ENCODE data around the gene PLEKHF1. TPM values are rescaled to one million over a fixed set of nuclear protein-coding genes. Genes with fewer than 3 reads are reported as not detected.

The PLEKHF1 gene
- total RNA-seq, 4 donors from 2014 or later: 28.6 to 49.1 (median 38.8) TPM

DNA sequence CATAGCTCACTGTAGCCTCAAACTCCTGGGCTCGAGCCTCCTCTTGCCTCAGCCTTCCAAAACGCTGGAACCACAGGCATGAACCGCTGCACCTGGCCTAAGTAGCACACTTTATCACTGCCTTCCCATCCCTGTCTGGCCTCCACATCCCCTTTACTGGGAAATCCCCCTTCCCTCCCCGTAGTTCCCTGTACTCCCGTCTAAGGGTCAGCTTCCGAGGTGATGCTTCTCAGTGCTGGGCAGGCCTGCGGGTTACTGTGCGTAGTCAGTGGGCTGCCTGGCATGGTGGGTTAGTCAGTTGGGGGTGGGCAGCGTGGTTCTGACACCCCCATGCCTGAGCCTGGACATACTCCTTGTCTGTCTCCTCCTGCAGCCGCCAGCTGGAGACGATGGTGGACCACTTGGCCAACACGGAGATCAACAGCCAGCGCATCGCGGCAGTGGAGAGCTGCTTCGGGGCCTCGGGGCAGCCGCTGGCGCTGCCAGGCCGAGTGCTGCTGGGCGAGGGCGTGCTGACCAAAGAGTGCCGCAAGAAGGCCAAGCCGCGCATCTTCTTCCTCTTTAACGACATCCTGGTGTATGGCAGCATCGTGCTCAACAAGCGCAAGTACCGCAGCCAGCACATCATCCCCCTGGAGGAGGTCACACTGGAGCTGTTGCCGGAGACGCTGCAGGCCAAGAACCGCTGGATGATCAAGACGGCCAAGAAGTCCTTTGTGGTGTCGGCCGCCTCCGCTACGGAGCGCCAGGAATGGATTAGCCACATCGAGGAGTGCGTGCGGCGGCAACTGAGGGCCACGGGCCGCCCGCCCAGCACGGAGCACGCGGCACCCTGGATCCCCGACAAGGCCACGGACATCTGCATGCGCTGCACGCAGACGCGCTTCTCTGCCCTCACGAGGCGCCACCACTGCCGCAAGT, 8.4 kb downstream of the PLEKHF1 start:
- TF ChIP-seq EP300 (IDR thresholded peaks at IDR 0.05): no peak
- TF ChIP-seq POLR2A (IDR thresholded peaks at IDR 0.05): no peak
- no peak for TF ChIP-seq POLR2AphosphoS5 (IDR thresholded peaks at IDR 0.05)
- TF ChIP-seq, protein P1, sequence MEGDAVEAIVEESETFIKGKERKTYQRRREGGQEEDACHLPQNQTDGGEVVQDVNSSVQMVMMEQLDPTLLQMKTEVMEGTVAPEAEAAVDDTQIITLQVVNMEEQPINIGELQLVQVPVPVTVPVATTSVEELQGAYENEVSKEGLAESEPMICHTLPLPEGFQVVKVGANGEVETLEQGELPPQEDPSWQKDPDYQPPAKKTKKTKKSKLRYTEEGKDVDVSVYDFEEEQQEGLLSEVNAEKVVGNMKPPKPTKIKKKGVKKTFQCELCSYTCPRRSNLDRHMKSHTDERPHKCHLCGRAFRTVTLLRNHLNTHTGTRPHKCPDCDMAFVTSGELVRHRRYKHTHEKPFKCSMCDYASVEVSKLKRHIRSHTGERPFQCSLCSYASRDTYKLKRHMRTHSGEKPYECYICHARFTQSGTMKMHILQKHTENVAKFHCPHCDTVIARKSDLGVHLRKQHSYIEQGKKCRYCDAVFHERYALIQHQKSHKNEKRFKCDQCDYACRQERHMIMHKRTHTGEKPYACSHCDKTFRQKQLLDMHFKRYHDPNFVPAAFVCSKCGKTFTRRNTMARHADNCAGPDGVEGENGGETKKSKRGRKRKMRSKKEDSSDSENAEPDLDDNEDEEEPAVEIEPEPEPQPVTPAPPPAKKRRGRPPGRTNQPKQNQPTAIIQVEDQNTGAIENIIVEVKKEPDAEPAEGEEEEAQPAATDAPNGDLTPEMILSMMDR (IDR thresholded peaks at IDR 0.05): no peak
- 86 to 89% methylated on average over 8 to 22 of the region's 57 CpGs for WGBS, 2 donors (ENCODE audit: low coverage in 1 of 2)
- no peak overlapping the region for H3K4me3 ChIP-seq
- no peaks in the 10 kb centered on the region for H3K9me3 ChIP-seq
- H3K27me3 ChIP-seq: no peaks in the 10 kb centered on the region
- peaks cover 0 to 97% (median 47%) of the 10 kb centered on the region in 3 donors for H3K4me1 ChIP-seq
- H3K27ac ChIP-seq: peak overlapping the region in 1 of 4 donors; percentile 94
- ATAC-seq: no peak
- H3K36me3 ChIP-seq: peaks cover 0 to 53% of the 10 kb centered on the region in 2 donors

DNA sequence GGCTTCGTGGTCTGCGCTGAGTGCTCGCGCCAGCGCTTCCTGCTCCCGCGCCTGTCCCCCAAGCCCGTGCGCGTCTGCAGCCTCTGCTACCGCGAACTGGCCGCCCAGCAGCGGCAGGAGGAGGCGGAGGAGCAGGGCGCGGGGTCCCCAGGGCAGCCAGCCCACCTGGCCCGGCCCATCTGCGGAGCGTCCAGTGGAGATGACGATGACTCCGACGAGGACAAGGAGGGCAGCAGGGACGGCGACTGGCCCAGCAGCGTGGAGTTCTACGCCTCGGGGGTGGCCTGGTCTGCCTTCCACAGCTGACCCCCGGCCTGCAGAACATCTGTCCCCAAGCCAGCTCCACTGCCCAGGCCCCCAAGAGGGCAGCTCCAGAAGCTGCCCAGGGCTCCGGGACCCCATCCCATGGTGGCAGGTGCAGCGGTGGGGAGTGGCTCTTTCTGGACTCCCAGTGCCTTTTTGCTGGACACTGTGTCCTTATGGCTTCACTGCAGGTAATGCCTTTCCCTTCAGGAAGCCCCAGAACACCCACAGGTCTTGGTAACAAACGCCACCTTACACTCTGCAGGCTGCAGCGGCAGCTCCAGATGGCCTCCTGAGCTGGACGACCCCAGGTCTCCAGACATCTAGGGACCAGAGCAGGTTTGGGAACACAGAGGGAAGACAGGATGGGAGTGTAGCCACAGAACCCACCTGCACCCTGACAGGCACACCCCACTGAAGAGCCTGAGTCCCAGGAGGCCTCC, 9.3 kb downstream of the PLEKHF1 start:
- peaks cover 0 to 97% (median 47%) of the 10 kb centered on the region in 3 donors for H3K4me1 ChIP-seq
- H3K9me3 ChIP-seq: no peaks in the 10 kb centered on the region
- no peak overlapping the region for H3K4me3 ChIP-seq
- no peaks in the 10 kb centered on the region for H3K27me3 ChIP-seq
- WGBS, 2 donors (ENCODE audit: low coverage in 1 of 2): no CpG with 5 or more reads among the region's 34 CpGs
- H3K27ac ChIP-seq: peak overlapping the region in 1 of 4 donors; percentile 82
- peaks cover 0 to 53% of the 10 kb centered on the region in 2 donors for H3K36me3 ChIP-seq
- ATAC-seq: no peak
- TF ChIP-seq POLR2AphosphoS5 (IDR thresholded peaks at IDR 0.05) (no peak), POLR2A (IDR thresholded peaks at IDR 0.05) (no peak), EP300 (IDR thresholded peaks at IDR 0.05) (no peak)
- TF ChIP-seq, protein P1 (IDR thresholded peaks at IDR 0.05): no peak

DNA sequence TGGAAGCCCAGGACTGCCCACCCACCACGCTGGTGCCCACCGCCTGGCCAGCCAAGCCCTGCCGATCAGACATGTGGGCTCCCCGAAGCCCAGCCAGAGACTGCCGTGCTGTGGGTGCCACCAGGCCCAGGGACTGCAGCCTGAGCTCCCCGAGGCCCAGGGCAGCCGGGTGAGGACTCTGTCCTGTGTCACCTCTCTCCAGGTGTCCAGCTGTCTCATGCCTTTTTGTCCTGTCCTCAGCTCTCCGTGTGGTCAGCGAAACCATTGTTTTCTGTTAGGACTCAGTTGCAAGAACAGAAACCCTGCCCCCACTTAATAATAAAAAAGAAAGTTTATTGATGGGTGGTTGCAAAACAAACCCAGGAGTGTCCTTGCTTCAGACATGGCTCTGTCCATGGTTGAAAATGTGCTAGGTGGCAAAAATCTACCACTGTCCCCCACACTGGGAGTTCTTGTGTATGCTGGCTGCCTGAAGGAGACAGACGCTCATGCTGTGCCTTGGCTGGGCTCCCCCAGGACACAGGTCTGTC, 9.9 kb downstream of the PLEKHF1 start:
- H3K4me3 ChIP-seq: no peak overlapping the region
- H3K36me3 ChIP-seq: peaks cover 0 to 53% of the 10 kb centered on the region in 2 donors
- no peak for ATAC-seq
- H3K9me3 ChIP-seq: no peaks in the 10 kb centered on the region
- no peak for TF ChIP-seq POLR2A (IDR thresholded peaks at IDR 0.05)
- no peak for TF ChIP-seq EP300 (IDR thresholded peaks at IDR 0.05)
- TF ChIP-seq, protein P1 (IDR thresholded peaks at IDR 0.05): no peak
- no peak for TF ChIP-seq POLR2AphosphoS5 (IDR thresholded peaks at IDR 0.05)
- 100% methylated on average over 2 of the region's 10 CpGs; no CpG with 5 or more reads in 1 of the 2 donors for WGBS, 2 donors (ENCODE audit: low coverage in 1 of 2)
- peak overlapping the region in 1 of 4 donors; percentile 82 for H3K27ac ChIP-seq
- peaks cover 0 to 97% (median 54%) of the 10 kb centered on the region in 3 donors for H3K4me1 ChIP-seq
- H3K27me3 ChIP-seq: no peaks in the 10 kb centered on the region

DNA sequence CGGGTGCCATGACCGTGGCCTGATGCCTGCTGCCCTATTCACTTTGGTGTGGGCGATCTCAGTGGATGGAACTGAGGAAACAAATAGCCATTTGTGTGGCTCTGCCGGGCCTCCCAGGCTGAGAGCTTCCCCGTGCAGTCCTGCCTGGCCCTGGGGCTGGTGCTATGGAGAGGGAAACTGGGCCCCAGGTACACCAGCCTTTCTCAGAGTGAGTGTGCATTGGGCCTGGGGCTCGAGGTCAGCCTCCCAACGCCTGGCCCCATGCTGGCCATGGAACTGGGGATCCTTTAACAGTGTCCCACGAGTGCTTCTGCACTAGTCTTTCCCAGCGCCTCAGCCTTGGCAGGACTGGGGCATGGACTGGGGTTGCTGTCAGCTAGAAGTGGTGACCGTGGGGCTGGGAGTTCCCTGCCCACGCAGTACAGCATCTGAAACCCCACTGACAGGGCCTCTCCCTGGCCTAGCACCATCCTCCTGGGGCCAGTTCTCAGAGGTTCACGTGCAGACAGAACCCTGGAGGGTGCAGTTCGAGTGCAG, 10.5 kb downstream of the PLEKHF1 start:
- ATAC-seq: no peak
- WGBS, 2 donors (ENCODE audit: low coverage in 1 of 2): 83% methylated on average over 1 of the region's 13 CpGs; no CpG with 5 or more reads in 1 of the 2 donors
- H3K36me3 ChIP-seq: peaks cover 0 to 53% of the 10 kb centered on the region in 2 donors
- TF ChIP-seq EP300 (IDR thresholded peaks at IDR 0.05) (no peak), POLR2AphosphoS5 (IDR thresholded peaks at IDR 0.05) (no peak), POLR2A (IDR thresholded peaks at IDR 0.05) (no peak)
- TF ChIP-seq, protein P1 (IDR thresholded peaks at IDR 0.05): no peak
- H3K9me3 ChIP-seq: no peaks in the 10 kb centered on the region
- no peaks in the 10 kb centered on the region for H3K27me3 ChIP-seq
- peak overlapping the region in 2 of 4 donors; percentile 75 to 82 for H3K27ac ChIP-seq
- H3K4me1 ChIP-seq: peaks cover 0 to 97% (median 54%) of the 10 kb centered on the region in 3 donors
- H3K4me3 ChIP-seq: no peak overlapping the region

Data from gastroesophageal sphincter (tissue), 4 donors.